GM21447 (cell line): Measurements from ENCODE around the gene PTGDR2.

Experiments
- ATAC-seq: cut with Tn5 transposase; IDR thresholded peaks from one replicate; pipeline ENCODE4 v1.9.1; 2021; ENCODE audit not compliant: unreplicated experiment

Gene PTGDR2

DNA sequence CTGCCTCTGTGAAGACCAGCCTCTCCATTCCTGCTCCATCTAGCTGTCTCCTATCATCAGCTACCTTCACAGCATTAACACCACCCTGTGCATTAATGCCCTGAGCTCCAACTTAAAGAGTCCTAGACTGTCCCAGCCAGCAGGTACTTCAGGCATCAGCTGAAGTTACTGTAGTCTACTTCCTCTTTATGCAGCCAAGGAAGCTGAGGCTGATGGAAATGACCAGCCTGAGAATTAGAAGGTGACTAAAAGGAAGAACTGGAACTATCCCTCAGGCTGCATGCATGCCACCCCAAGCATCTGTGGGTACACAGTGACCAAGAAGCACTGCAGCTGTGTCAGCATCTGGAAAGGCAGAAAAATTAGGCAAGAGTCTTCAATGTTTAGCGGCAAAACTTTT is 42.4 kb downstream of the PTGDR2 start:
- ATAC-seq, result no peak

DNA sequence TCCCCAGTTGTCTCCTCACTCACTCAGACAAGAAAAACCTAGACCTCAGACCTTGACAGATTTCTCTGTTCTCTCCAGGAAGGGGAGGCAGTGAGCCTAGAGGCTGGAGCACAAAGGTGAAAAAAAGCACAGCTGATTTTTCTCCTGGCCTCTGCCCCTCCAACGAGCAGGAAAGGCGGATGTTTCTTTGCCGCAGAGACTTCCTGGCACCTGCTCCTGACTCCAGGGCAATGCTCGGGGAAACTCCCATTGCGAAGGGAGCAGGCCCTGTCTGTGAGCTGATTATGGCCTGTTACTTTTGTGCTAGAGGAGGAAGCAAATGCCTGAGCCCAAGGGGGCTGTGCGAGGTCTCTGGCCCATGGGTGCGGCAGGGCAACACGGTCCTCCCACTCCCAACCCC is 45.2 kb downstream of the PTGDR2 start:
- no peak for ATAC-seq

DNA sequence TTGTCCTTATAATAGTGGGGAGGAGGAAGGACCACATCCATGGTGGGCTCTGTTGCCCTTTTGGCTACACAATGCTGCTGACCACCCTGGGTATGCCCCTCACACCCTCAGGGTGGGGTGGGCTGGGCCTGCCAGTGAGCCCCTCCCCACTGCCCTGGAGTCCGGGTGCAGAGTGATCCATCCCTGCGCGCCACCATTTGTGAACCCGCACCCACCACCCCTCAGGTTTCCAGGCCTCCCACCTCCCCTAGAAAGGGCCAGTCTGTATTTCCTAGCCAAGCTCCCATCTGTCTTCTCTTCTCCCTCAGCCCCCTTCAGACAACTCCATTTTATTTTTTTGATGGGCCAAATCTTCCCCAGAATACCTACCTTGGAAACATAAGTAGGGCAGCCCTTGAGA is 45.6 kb downstream of the PTGDR2 start:
- no peak for ATAC-seq

DNA sequence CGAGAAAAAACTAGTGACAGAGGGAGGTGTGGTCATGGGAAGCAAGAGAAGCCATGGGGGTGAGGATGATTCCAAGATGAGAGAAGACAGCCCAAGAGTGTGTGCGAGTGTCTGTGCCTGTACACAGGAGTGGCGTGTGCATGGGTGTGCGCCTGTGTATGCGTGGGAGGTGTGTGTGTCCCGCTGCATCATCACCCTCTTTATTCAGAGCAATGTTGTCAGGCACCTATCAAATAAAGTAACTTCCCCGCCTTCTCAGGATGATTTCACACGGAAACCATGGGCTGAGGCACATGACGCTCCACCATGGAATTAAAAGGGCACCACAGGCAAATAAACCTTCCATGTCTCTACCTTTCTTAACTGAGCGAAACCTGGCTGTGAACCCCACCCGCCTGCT is 46.1 kb downstream of the PTGDR2 start:
- no peak for ATAC-seq

DNA sequence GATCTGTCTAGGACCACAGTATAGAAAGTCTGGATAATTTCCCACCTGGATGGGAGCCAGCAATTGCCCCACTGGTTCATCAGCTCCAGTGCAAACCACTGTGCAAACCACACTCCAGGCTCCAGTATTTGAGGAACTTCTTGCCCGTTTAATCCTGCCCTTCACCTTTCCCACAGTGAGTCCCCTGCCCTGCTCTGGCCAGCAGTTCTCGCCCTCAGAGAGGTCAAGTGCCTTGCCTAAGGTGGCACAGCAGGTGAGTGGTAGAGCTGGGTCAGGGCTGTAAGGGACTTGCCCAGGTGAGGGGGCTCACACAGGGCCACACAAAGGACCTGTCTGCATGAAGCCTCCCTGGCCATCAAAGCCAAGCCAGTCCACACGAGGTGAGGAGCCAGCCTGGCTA is 46.5 kb downstream of the PTGDR2 start:
- ATAC-seq, result no peak

DNA sequence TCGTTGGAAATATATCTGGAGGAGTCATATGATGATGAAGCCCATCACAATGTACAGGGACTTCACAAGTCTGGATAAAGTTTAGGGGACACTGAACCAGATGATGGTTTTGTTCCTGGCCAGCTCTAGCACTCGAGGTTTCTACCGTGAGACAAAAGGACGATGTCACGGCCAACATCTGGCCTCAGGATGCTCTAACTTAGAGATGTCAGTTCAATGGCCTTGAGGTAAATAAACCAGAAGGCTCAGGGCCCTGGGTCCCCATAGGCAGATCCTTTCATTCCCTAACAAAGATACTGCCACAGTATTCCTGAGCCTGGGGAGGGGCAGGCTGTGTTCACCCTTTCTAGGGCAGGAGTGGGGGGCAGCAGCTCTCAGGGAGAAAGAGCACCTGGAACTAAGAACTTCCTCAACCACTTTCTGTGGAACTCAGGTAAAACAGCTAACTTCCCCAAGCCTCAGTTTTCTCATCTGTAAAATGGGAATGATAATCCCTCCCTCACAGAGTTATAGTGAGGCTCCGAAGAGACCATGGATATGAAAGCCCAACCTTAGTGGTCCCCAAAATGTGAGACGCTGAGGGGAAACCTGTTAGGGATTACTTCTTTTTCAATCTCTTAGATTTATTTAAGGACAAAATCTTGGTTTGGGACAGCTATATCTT is 52.3 kb downstream of the PTGDR2 start:
- ATAC-seq, result no peak

DNA sequence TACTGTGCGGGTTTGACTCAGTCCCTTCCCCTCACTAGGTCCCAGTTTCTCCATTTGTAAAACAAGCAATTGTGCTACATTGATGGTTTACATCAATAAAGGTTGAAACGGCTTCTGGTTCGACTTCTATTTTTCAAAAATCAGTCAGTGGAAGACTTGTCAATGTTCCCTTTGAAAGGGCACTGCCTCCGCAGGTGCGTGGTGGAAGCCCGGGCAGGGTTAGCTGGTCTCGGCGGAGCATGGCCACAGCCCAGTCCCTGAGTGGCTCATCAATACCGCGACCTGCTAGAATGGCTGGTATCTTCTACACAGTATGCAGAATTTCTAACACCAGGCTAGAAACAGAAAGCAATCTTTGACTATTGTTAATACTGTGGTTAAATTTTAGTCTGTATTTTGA is 54.6 kb downstream of the PTGDR2 start:
- ATAC-seq, result no peak
